ENCODE data around the gene SCAMP2. TPM values are rescaled to one million over a fixed set of nuclear protein-coding genes. Genes with fewer than 3 reads are reported as not detected.

The SCAMP2 gene
- total RNA-seq, 1 donor from 2014 or later: 21.6 TPM

- no peak for DNase-seq
Observed at GRCh38 chr15:74858369-74858740, 14.8 kb downstream of the SCAMP2 start.

- DNase-seq: no peak
Observed at GRCh38 chr15:74857671-74858368, 15.3 kb downstream of the SCAMP2 start.

GRCh38 chr15:74857082-74857655 is 16.0 kb downstream of the SCAMP2 start:
- no peak for DNase-seq

GRCh38 chr15:74856537-74856936 is 16.6 kb downstream of the SCAMP2 start:
- DNase-seq: no peak

- no peak for DNase-seq
Observed at GRCh38 chr15:74855857-74856256, 17.3 kb downstream of the SCAMP2 start.

- DNase-seq: no peak
Observed at GRCh38 chr15:74854453-74855022, 18.6 kb downstream of the SCAMP2 start.

GRCh38 chr15:74851960-74852359 is 21.2 kb downstream of the SCAMP2 start:
- no peak for DNase-seq

GRCh38 chr15:74850393-74850792 is 22.8 kb downstream of the SCAMP2 start:
- no peak for DNase-seq

GRCh38 chr15:74847432-74847831 is 25.7 kb downstream of the SCAMP2 start:
- no peak for DNase-seq

- DNase-seq: no peak
Observed at GRCh38 chr15:74845581-74845980, 27.6 kb downstream of the SCAMP2 start.

GRCh38 chr15:74845208-74845568 is 28.0 kb downstream of the SCAMP2 start:
- no peak for DNase-seq

GRCh38 chr15:74844319-74845207 is 28.6 kb downstream of the SCAMP2 start:
- no peak for DNase-seq

- no peak for DNase-seq
Observed at GRCh38 chr15:74843891-74844299, 29.3 kb downstream of the SCAMP2 start.

- DNase-seq: no peak
Observed at GRCh38 chr15:74843445-74843828, 29.7 kb downstream of the SCAMP2 start.

GRCh38 chr15:74842581-74843444 is 30.4 kb downstream of the SCAMP2 start, which contains the start of gene ULK3:
TSS of gene ULK3 (minus strand) at chr15:74843156. CDS start at chr15:74843105, 51 bp downstream.
- DNase-seq: peak; percentile 86

GRCh38 chr15:74841891-74842373 is 31.2 kb downstream of the SCAMP2 start:
- no peak for DNase-seq

GRCh38 chr15:74840851-74841775 is 32.1 kb downstream of the SCAMP2 start:
- no peak for DNase-seq

- no peak for DNase-seq
Observed at GRCh38 chr15:74839526-74840395, 33.4 kb downstream of the SCAMP2 start.

- no peak for DNase-seq
Observed at GRCh38 chr15:74838746-74839525, 34.2 kb downstream of the SCAMP2 start.
